Effector memory CD4-positive, alpha-beta T cell (primary cell): ENCODE results near the gene TNNT2.

Experiments used
- DNase-seq, 3 donors: peaks; one replicate each; pipeline ENCODE4 v3.0.0-alpha.2; 2020
- H3K27ac ChIP-seq: 2 replicates; pipeline ENCODE4 v1.7.0; 2013; ENCODE audit warnings: mild to moderate bottlenecking, low read length, moderate library complexity; ENCODE audit not compliant: insufficient read depth, poor library complexity, severe bottlenecking
- H3K27me3 ChIP-seq: replicated peaks from 2 replicates; pipeline ENCODE4 v1.7.0; 2013; ENCODE audit warnings: mild to moderate bottlenecking, low read length; ENCODE audit not compliant: insufficient read depth, control insufficient read depth, poor library complexity, severe bottlenecking
- H3K36me3 ChIP-seq: 2 replicates; pipeline ENCODE4 v1.7.0; 2013; ENCODE audit warnings: mild to moderate bottlenecking, low read length, moderate library complexity; ENCODE audit not compliant: control insufficient read depth, insufficient read depth
- H3K4me1 ChIP-seq: 2 replicates; pipeline ENCODE4 v1.7.0; 2013; ENCODE audit warnings: low read length, mild to moderate bottlenecking; ENCODE audit not compliant: control insufficient read depth, insufficient read depth, poor library complexity, severe bottlenecking
- H3K4me3 ChIP-seq: 2 replicates; pipeline ENCODE4 v1.7.0; 2013; ENCODE audit warnings: low read length, low read depth, mild to moderate bottlenecking; ENCODE audit not compliant: insufficient read depth, poor library complexity, severe bottlenecking
- H3K9me3 ChIP-seq: 2 replicates; pipeline ENCODE4 v1.7.0; 2013; ENCODE audit warnings: mild to moderate bottlenecking, low read length, moderate library complexity; ENCODE audit not compliant: control insufficient read depth

Gene TNNT2

DNA sequence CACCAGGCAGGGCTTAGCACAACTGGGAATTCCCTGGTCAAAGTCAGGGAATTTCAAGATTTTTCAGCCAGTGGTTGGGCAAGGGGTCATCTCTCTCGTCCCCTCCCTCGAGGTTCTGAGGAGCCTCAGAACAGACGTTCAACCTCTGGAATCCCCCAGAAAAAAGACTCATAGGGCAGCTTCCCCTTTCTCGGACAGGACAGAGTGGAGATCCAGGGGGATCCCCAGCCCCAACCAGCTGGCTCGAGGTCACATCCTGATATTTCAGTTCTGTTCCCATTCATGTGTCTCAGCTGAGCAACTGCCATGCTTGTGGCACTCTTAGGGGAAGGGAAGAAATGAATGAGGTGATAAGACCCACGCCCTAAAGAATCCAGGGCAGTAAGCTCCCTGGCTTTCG, 26.6 kb upstream of the TNNT2 start:
- no peaks in the 10 kb centered on the region for H3K36me3 ChIP-seq
- peaks cover 16% of the 10 kb centered on the region for H3K27me3 ChIP-seq
- no peaks in the 10 kb centered on the region for H3K9me3 ChIP-seq
- H3K27ac ChIP-seq: no peak overlapping the region
- H3K4me1 ChIP-seq: peaks cover 7% of the 10 kb centered on the region
- no peak overlapping the region for H3K4me3 ChIP-seq
- no peak for DNase-seq

DNA sequence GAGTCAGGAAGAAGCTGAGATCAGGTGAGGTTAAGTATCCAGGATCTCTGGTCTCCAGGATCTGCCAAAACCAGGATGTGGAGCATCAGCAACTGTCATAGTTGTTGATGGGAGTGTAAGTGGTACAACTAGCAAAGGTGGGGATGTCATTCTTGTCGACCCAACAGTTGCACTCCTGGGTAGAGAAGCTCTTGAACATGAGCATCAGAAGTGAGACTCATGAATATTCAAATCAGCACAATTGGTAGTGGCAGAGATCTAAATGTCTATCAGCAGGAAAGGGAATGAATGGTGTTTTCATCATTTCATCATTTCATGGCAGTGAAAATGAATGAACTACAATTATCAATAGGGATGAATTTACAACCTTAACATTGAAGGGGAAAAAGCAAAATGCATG, 25.9 kb upstream of the TNNT2 start:
- H3K4me1 ChIP-seq: peaks cover 7% of the 10 kb centered on the region
- no peak overlapping the region for H3K27ac ChIP-seq
- DNase-seq: no peak
- no peaks in the 10 kb centered on the region for H3K9me3 ChIP-seq
- no peaks in the 10 kb centered on the region for H3K36me3 ChIP-seq
- H3K27me3 ChIP-seq: peaks cover 23% of the 10 kb centered on the region
- H3K4me3 ChIP-seq: no peak overlapping the region

DNA sequence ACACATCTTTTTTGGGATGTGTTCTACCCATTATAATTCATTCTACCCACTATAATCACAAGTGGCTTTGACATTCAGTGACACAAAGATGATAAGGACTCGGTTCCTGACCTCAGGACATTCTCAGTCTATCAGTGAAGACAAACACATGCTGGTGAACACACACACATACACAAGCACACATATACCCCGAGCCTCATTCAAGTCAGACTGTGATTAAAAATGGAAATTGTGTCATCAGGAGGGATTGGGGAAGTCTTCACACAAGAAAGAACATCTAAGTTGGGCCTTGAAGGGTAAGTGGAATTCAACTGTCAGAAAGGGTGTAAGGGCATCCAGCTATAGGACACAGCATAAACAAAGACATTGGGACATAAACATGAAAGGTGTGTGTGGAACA, 24.2 kb upstream of the TNNT2 start:
- Histone ChIP-seq H3K27me3 (peaks cover 30% of the 10 kb centered on the region), H3K4me3 (no peak overlapping the region), H3K9me3 (no peaks in the 10 kb centered on the region), H3K36me3 (no peaks in the 10 kb centered on the region), H3K4me1 (peaks cover 5% of the 10 kb centered on the region), H3K27ac (no peak overlapping the region)
- DNase-seq: no peak

DNA sequence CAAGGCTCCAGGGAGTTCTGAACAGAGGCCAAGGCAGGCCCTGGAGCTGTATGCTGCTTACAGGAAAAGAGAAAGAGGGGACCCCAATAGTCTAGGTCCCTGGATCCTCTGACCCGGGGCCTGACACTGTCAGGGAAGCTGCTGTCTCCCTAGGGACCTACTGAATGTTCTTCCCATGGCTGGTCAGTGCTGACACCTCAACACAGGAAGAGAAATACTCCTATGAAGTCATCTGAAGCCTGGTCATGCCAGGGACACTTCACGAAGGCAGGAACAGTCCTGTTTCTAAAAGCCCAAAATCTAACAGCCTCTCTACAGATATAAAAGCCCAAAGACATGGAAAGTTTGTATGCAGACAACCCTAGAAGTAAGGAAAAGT, 23.4 kb upstream of the TNNT2 start:
- H3K36me3 ChIP-seq: no peaks in the 10 kb centered on the region
- DNase-seq: no peak
- H3K27me3 ChIP-seq: peaks cover 30% of the 10 kb centered on the region
- H3K27ac ChIP-seq: no peak overlapping the region
- no peaks in the 10 kb centered on the region for H3K9me3 ChIP-seq
- peaks cover 5% of the 10 kb centered on the region for H3K4me1 ChIP-seq
- H3K4me3 ChIP-seq: no peak overlapping the region

DNA sequence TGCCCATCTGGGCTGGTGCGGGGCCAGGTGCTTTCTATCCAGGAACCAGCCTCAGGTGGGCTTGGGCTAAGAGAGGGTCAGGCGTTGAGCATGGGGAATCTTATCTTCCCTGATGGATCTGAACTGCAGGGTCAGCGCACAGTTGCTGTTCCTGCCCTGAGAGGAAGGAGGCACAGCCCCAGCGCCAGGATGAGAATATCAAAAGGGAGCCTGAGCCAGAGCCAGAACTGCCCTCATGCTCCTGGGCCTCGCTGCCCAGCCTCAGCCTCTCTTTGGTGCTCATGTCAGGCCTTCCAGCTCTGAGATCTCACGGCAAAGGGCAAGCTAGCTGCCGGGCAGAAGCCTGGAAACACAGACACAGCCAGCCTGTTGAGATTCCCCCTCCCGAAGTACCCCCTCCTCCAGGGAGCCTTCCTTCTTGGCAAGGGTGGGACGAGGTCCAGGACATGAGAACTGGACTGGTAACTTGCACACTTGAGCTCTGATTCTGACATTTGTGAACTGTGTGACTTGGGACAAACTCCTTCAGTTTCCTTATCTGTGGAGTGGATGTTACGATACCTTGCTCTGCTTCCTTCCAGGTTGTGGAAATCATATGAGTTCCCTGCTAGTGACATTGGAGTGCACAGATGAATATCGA, 22.9 kb upstream of the TNNT2 start:
- Histone ChIP-seq H3K27me3 (peaks cover 30% of the 10 kb centered on the region), H3K9me3 (no peaks in the 10 kb centered on the region), H3K36me3 (no peaks in the 10 kb centered on the region), H3K27ac (no peak overlapping the region), H3K4me1 (peaks cover 5% of the 10 kb centered on the region), H3K4me3 (no peak overlapping the region)
- no peak for DNase-seq

DNA sequence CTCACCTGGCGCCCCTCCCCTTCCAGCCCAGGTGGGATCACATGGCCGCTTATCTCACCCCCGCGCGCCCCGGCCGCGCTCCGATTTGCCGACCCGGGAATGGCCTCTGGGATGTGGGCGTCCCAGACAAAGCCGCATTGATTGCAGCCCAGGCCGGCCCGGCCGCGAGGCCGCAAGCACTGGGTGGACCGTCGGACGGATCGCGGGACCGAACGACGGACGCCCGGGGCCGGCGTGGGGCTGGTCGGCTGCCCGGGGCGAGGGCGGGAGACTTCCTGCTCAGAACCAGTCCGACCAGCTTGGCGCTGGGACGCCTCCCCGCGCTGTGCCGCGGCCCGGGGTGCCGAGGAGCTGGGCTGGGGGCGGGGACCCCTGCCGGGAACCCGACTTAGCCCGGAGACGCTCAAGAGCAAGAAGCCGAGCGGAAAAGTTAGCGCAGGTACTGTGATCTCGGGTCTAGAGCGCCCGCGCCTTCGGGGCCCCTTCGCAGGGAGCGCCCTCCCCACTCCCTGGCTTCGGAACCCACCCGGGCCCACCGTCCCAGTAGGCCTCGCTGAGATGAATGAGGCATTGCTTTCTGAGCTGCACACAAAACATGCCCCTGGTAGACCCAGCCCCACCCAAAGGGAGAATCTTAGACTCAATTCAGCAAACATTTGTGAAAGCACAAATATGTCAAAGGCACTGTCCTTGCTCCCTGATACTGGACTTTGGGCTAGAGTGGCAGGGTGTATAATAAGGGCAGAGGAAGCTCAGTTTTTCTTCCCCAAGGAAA, 22.1 kb upstream of the TNNT2 start:
- Histone ChIP-seq H3K4me3 (no peak overlapping the region), H3K27me3 (peaks cover 33% of the 10 kb centered on the region), H3K9me3 (no peaks in the 10 kb centered on the region), H3K4me1 (peaks cover 5% of the 10 kb centered on the region), H3K36me3 (no peaks in the 10 kb centered on the region), H3K27ac (no peak overlapping the region)
- DNase-seq: no peak

DNA sequence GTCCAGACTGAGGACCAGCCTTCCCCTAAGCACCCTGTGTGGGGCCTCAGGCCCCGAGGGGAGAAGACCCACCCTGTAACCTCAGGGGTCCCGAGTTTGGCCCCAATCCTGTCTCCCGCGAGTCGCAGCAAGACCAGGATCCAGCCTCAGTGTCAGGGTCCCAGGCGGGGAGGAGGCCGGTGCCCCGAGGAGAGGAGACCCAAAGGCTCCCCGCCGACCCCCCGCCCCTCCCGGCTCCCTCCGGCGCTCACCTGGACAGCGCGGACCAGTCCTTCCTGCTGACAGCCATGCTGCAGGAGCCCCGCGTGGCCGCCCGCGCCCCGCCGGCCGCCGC, 21.5 kb upstream of the TNNT2 start, which contains the start of gene LAD1:
Gene LAD1 (minus strand): TSS at position 307 of the 334 bp plus-strand sequence. CDS start 18 bp downstream, at position 289.
- H3K27ac ChIP-seq: no peak within 1 kb of the TSS
- H3K9me3 ChIP-seq: no peaks in the 10 kb centered on the region
- no peaks in the 10 kb centered on the region for H3K36me3 ChIP-seq
- H3K27me3 ChIP-seq: peaks cover 33% of the 10 kb centered on the region
- H3K4me1 ChIP-seq: peaks cover 5% of the 10 kb centered on the region
- H3K4me3 ChIP-seq: no peak within 1 kb of the TSS
- DNase-seq: no peak

DNA sequence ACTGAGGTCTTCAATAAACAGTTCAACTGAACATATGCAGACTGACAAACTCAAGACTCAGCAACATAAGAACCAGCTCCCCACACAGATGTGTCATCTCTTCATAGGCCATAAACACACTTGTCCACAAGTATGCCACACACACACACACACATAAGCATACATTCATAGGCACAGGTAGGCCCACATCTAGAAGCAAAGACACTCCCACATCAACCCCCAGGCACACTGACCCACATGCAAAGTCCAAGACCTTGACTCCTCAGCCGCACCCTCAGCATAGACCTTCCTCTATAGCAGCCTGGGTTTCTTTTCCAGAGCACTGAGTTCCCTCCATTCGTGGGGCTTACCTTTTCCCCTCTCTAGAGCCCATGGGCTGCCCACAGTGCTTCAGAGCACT, 20.2 kb upstream of the TNNT2 start:
- Histone ChIP-seq H3K4me1 (peaks cover 5% of the 10 kb centered on the region), H3K27ac (no peak overlapping the region), H3K36me3 (no peaks in the 10 kb centered on the region), H3K27me3 (peaks cover 33% of the 10 kb centered on the region), H3K4me3 (no peak overlapping the region), H3K9me3 (no peaks in the 10 kb centered on the region)
- no peak for DNase-seq

DNA sequence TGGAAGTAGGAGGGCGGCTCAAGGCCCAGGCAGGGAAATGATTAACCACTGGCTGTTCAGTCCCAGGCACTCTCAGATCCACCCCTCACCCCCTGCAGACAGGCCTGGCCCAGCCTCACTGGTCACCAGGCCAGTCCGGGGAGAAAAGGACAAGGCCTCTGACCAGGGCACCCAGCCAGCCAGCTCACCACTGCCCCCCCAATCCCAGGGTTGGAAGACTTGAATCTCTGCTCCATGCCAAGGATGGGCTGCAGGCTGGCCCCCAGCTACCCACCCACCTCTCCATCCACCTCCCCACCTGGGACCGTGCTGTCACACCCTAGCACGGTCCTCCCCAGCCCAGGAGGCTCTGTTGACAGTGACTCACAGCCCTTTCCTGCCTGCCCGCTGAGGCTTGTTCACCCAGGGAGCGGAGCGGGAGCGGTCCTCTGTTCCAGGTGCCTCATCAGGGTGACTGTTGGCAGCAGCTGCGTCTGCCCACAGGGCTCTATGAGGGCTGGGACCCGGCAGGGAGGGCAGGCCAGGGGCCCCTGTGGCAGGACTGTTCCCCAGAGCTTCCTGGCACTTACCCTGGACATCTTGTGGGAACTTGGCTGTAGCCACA, 19.5 kb upstream of the TNNT2 start:
- peaks cover 33% of the 10 kb centered on the region for H3K27me3 ChIP-seq
- peaks cover 5% of the 10 kb centered on the region for H3K4me1 ChIP-seq
- H3K27ac ChIP-seq: no peak overlapping the region
- no peak for DNase-seq
- H3K36me3 ChIP-seq: no peaks in the 10 kb centered on the region
- H3K9me3 ChIP-seq: no peaks in the 10 kb centered on the region
- H3K4me3 ChIP-seq: no peak overlapping the region

DNA sequence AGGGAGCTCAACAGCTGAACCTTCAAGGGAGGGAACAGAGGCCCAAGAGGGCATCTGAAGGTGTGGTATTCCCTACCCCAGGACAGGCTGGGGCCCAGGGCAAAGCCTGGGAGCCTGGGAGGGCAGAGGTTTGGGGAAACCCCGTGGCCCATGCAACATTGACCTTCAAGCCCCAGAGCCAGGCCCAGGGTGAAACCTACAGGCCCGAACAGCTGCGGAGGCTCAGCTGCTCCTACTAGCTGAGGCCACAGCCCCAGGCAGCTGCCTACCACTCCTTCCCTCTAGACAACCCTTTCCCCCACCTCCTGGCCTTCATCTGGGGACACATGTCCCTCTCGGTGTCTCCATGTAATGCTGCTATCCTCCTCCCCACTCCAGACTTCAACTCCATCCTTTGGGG, 18.5 kb upstream of the TNNT2 start:
- Histone ChIP-seq H3K9me3 (no peaks in the 10 kb centered on the region), H3K36me3 (no peaks in the 10 kb centered on the region), H3K27ac (no peak overlapping the region), H3K27me3 (peaks cover 33% of the 10 kb centered on the region), H3K4me1 (peaks cover 5% of the 10 kb centered on the region), H3K4me3 (no peak overlapping the region)
- DNase-seq: no peak
